K562 (cell line): ENCODE measurements around the gene COASY. TPM values are rescaled to one million over a fixed set of nuclear protein-coding genes. Genes with fewer than 3 reads are reported as not detected.
A peak's percentile ranks its signal among the peaks of the same experiment; 100 is the strongest.

Experiments used
- PRDM10 ChIP-seq: fragments of 450-650 bp; IDR thresholded peaks from 2 replicates; pipeline ENCODE4 v1.6.1; 2018; ENCODE audit not compliant: partially characterized antibody
- ZNF146 ChIP-seq: IDR thresholded peaks from one replicate; pipeline ENCODE4 v1.6.1; 2018; ENCODE audit warnings: missing compliant biosample characterization; ENCODE audit not compliant: unreplicated experiment
- ZNF778 ChIP-seq: fragments of 450-650 bp; formaldehyde crosslinking; IDR thresholded peaks from 2 replicates; pipeline ENCODE4 v1.4.0; 2020; ENCODE audit warnings: mild to moderate bottlenecking, moderate library complexity
- polyA plus RNA-seq, 8 experiments: library from polyadenylated mRNA; depleted of rRNA in 4 of 8; stranded (reverse) in 5 of 8; unstranded in 3 of 8; fragments of >200 nt; fragmentation: Nextera tagmentation in 2 of 8; fragmentation: Illumina TruSeq in 1 of 8; extraction: Ambion mirVana in 2 of 8; extraction: Trizol in 1 of 8; gene quantifications; 2 replicates each; pipeline versions ENCODE4 v1.2.1 to v1.2.3, GENCODE V29; 2011 to 2014; ENCODE audit warnings: inconsistent platforms in 1 of 8, missing spikeins in 1 of 8
- total RNA-seq, 7 experiments: library from RNA; depleted of rRNA in 6 of 7; stranded (reverse); fragments of >200 nt in 6 of 7; fragmentation: Illumina TruSeq in 2 of 7; extraction: Trizol in 2 of 7; gene quantifications; 2 replicates each; pipeline versions ENCODE4 v1.2.1 to v1.2.3, GENCODE V29; 2011 to 2021; ENCODE audit warnings: low replicate concordance in 1 of 7
- TF ChIP-seq, protein P1 (sequence below): fragments of 250-450 bp; sonication (Bioruptor Pico); IDR thresholded peaks from 2 replicates; pipeline ENCODE4 v1.9.0; 2021; ENCODE audit warnings: mild to moderate bottlenecking, inconsistent platforms

The COASY gene
- total and polyA plus RNA-seq, 9 of the 15 experiments (the other 6 are each of a cell fraction or from before 2014, with no cell fraction given) = 25.4 to 175 (median 62.3) TPM

GRCh38 chr17:42517516-42517915 is 44.4 kb upstream of the COASY start (continued):
- TF ChIP-seq, protein P1, sequence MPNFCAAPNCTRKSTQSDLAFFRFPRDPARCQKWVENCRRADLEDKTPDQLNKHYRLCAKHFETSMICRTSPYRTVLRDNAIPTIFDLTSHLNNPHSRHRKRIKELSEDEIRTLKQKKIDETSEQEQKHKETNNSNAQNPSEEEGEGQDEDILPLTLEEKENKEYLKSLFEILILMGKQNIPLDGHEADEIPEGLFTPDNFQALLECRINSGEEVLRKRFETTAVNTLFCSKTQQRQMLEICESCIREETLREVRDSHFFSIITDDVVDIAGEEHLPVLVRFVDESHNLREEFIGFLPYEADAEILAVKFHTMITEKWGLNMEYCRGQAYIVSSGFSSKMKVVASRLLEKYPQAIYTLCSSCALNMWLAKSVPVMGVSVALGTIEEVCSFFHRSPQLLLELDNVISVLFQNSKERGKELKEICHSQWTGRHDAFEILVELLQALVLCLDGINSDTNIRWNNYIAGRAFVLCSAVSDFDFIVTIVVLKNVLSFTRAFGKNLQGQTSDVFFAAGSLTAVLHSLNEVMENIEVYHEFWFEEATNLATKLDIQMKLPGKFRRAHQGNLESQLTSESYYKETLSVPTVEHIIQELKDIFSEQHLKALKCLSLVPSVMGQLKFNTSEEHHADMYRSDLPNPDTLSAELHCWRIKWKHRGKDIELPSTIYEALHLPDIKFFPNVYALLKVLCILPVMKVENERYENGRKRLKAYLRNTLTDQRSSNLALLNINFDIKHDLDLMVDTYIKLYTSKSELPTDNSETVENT = peak; percentile 21; the same call in 1 of the 2 replicates
- no peak for TF ChIP-seq ZNF146 (CRISPR knock-in tag)
- TF ChIP-seq PRDM10 = no peak
- TF ChIP-seq ZNF778 = no peak
- TF ChIP-seq, all 486 proteins: peak for 60
